Activated CD8-positive, alpha-beta memory T cell treated with anti-CD3 and anti-CD28 coated beads for 48 hours (primary cell): ENCODE measurements around the gene PIM2.
"Not testable (repeated sequence)": the region's sequence is repeated elsewhere in the genome, so short reads cannot be mapped to it uniquely, and the experiment has no call there.

Experiments used
- DNase-seq, 3 experiments: peaks; one replicate each; pipeline ENCODE4 v3.0.0-alpha.2; 2020; ENCODE audit warnings: low read depth in 2 of 3, low spot score in 2 of 3

Gene PIM2

GRCh38 chrX:48876944-48877343, 41.9 kb downstream of the PIM2 start:
- DNase-seq = not testable (repeated sequence)

- DNase-seq = not testable (repeated sequence)
These were observed 46.8 kb downstream of the PIM2 start for GRCh38 chrX:48872017-48872416.

- DNase-seq = no peak
These were observed 54.6 kb downstream of the PIM2 start for GRCh38 chrX:48864210-48864609.
